ENCODE data around the gene SIL1. TPM values are rescaled to one million over a fixed set of nuclear protein-coding genes. Genes with fewer than 3 reads are reported as not detected.

The SIL1 gene
- total and polyA plus RNA-seq, 9 of the 15 experiments (the other 6 are each of a cell fraction or from before 2014, with no cell fraction given) = 1.3 to 30.5 (median 18.1) TPM

GRCh38 chr5:139004374-139005307 is 193.5 kb downstream of the SIL1 start (continued):
- TF ChIP-seq JUND (IDR thresholded peaks at IDR 0.05; ENCODE audit: borderline replicate concordance, low read depth, low read length) (peak; percentile 76), JUND (tag; IDR thresholded peaks at IDR 0.05; ENCODE audit: borderline replicate concordance, low read depth, low read length) (peak; percentile 32; the same call in 1 of the 3 replicates), SNAPC5 (CRISPR knock-in tag; IDR thresholded peaks at IDR 0.05) (no peak), ZNF830 (CRISPR knock-in tag; IDR thresholded peaks at IDR 0.05) (no peak), ATF2 (CRISPR knock-in tag; IDR thresholded peaks at IDR 0.05) (no peak), TRIM28 (IDR thresholded peaks at IDR 0.05) (no peak), DACH1 (IDR thresholded peaks at IDR 0.05; ENCODE audit: partially characterized antibody) (no peak), SAP30 (IDR thresholded peaks at IDR 0.05; ENCODE audit: borderline replicate concordance, insufficient read depth, low read depth, low read length, poor library complexity, severe bottlenecking) (no peak), CREB5 (CRISPR knock-in tag; IDR thresholded peaks at IDR 0.05) (no peak), SETDB1 (IDR thresholded peaks at IDR 0.05; ENCODE audit: low read length) (no peak), XRCC3 (IDR thresholded peaks at IDR 0.05) (no peak), ZNF263 (CRISPR knock-in tag; IDR thresholded peaks at IDR 0.05; ENCODE audit: borderline replicate concordance) (no peak), TCF15 (CRISPR knock-in tag; IDR thresholded peaks at IDR 0.05) (no peak), ZNF232 (CRISPR knock-in tag; IDR thresholded peaks at IDR 0.05) (no peak), ZFPM2 (CRISPR knock-in tag; IDR thresholded peaks at IDR 0.05) (no peak), ZFP36 (IDR thresholded peaks at IDR 0.05; ENCODE audit: low read depth, low read length, partially characterized antibody) (no peak), ZNF695 (CRISPR knock-in tag; IDR thresholded peaks at IDR 0.05) (no peak), ZNF277 (CRISPR knock-in tag; IDR thresholded peaks at IDR 0.05; ENCODE audit: borderline replicate concordance) (no peak), ZNF280A (IDR thresholded peaks at IDR 0.05; ENCODE audit: low read depth, partially characterized antibody) (no peak), MITF (IDR thresholded peaks at IDR 0.05) (no peak)
